Activated T-cell treated with anti-CD3 and anti-CD28 coated beads, Interleukin-2, amount 50 U/mL, for 72 hours (primary cell): ENCODE data around the gene LINS1. TPM values are rescaled to one million over a fixed set of nuclear protein-coding genes. Genes with fewer than 3 reads are reported as not detected.
A peak's percentile ranks its signal among the peaks of the same experiment; 100 is the strongest.
"Not testable (repeated sequence)": the region's sequence is repeated elsewhere in the genome, so short reads cannot be mapped to it uniquely, and the experiment has no call there.

Experiments
- ATAC-seq, 2 donors: fragments of 150-1000 bp; cut with Tn5 transposase; replicated peaks in 1 of 2; 2 replicates each; pipeline ENCODE4 v1.10.0; 2021; ENCODE audit warnings: moderate library complexity in 2 of 2, mild to moderate bottlenecking in 1 of 2
- DNase-seq, 2 donors: peaks; one replicate each; pipeline ENCODE4 v3.0.0; 2021 to 2022; ENCODE audit warnings: mixed read lengths in 1 of 2
- H3K27ac Mint-ChIP-seq: one replicate; pipeline ENCODE4 v1.8.0; 2022; ENCODE audit warnings: mild to moderate bottlenecking, moderate library complexity, mixed read lengths
- H3K27me3 Mint-ChIP-seq: one replicate; pipeline ENCODE4 v1.8.0; 2022; ENCODE audit warnings: low read depth, mixed read lengths
- H3K36me3 Mint-ChIP-seq, 2 donors: one replicate each; pipeline ENCODE4 v1.8.0; 2022; ENCODE audit warnings: mixed read lengths in 2 of 2, mild to moderate bottlenecking in 1 of 2; ENCODE audit not compliant: insufficient read depth in 2 of 2
- H3K4me1 Mint-ChIP-seq: one replicate; pipeline ENCODE4 v1.8.0; 2022; ENCODE audit warnings: low read depth, mixed read lengths
- H3K4me3 Mint-ChIP-seq, 2 donors: one replicate each; pipeline ENCODE4 v1.8.0; 2022; ENCODE audit warnings: mild to moderate bottlenecking in 2 of 2, mixed read lengths in 2 of 2, moderate library complexity in 2 of 2
- H3K9me3 Mint-ChIP-seq, 2 donors: one replicate each; pipeline ENCODE4 v1.8.0; 2022; ENCODE audit warnings: mixed read lengths in 2 of 2
- total RNA-seq, 2 donors: library from RNA; stranded (reverse); gene quantifications; one replicate each; pipeline ENCODE4 v1.2.3, GENCODE V29; 2022

LINS1 gene
- total RNA-seq, 2 donors from 2014 or later: 41.6 to 51.2 TPM

DNA sequence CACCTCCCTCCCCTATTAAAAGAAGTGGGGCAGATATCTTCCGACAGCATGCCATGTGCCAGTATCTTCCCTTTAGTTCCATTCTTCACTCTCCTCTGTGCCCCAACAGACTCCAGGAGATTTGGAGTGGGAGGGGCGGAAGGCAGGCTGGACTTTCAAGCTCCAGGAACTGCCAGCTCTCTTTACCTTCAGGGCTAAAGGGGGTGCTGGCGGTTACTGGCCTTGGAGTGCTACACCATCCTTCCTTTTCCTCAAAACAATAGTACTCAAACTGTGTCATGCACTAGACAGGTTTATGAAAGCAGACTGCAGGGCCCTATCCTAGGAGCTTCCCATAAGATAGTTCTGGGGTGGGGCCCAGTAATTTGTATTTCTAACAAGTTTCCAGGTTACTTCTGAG, 6.0 kb downstream of the LINS1 start:
- Mint-ChIP-seq H3K36me3 (peaks cover 10 to 18% of the 10 kb centered on the region in 2 donors), H3K27ac (peak overlapping the region; percentile 99), H3K4me1 (peaks cover 55% of the 10 kb centered on the region), H3K4me3 (no peak overlapping the region), H3K9me3 (peaks cover 0 to 2% of the 10 kb centered on the region in 2 donors), H3K27me3 (no peaks in the 10 kb centered on the region)
- DNase-seq (no peak), ATAC-seq (peak in 1 of 2 donors; percentile 4)

- no peak for DNase-seq
- no peak for ATAC-seq
- Mint-ChIP-seq H3K27ac (peak overlapping the region; percentile 74), H3K4me3 (peak overlapping the region; percentile 43 to 49), H3K36me3 (peaks cover 18 to 36% of the 10 kb centered on the region in 2 donors), H3K9me3 (peaks cover 0 to 6% of the 10 kb centered on the region in 2 donors), H3K27me3 (no peaks in the 10 kb centered on the region), H3K4me1 (peaks cover 66% of the 10 kb centered on the region)
Observed at GRCh38 chr15:100593431-100593830, 8.6 kb downstream of the LINS1 start.

- peak overlapping the region; percentile 13 to 64 for H3K4me3 Mint-ChIP-seq
- DNase-seq (no peak), ATAC-seq (no peak)
- peak overlapping the region; percentile 74 for H3K27ac Mint-ChIP-seq
- peaks cover 3 to 6% of the 10 kb centered on the region in 2 donors for H3K9me3 Mint-ChIP-seq
- peaks cover 20 to 41% of the 10 kb centered on the region in 2 donors for H3K36me3 Mint-ChIP-seq
- H3K27me3 Mint-ChIP-seq: no peaks in the 10 kb centered on the region
- peaks cover 66% of the 10 kb centered on the region for H3K4me1 Mint-ChIP-seq
Observed at GRCh38 chr15:100592898-100593297, 9.1 kb downstream of the LINS1 start.

DNA sequence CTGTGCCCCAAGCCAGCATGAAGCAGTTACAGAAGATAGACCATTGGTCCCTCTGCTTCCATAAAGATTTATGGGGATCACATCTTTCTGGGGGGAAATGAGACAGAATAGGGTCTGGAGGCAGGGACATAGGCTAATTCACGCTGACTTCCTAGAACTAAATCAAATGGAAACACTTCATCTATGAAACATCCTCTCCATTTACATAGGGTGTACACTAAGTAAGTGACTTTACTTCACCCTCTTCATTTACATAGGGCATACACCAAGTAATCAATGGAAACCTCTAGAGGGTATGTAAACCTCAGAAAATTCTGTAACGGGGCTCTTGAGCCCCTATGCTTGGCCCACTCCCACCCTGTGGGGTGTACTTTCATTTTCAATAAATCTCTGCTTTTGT, 10.1 kb downstream of the LINS1 start:
- no peaks in the 10 kb centered on the region for H3K27me3 Mint-ChIP-seq
- DNase-seq (no peak), ATAC-seq (peak; percentile 33)
- peaks cover 74% of the 10 kb centered on the region for H3K4me1 Mint-ChIP-seq
- peaks cover 23 to 48% of the 10 kb centered on the region in 2 donors for H3K36me3 Mint-ChIP-seq
- peaks cover 5 to 8% of the 10 kb centered on the region in 2 donors for H3K9me3 Mint-ChIP-seq
- peak overlapping the region; percentile 13 to 33 for H3K4me3 Mint-ChIP-seq
- H3K27ac Mint-ChIP-seq: peak overlapping the region; percentile 47

GRCh38 chr15:100591163-100591562, 10.8 kb downstream of the LINS1 start:
- Mint-ChIP-seq H3K4me1 (peaks cover 75% of the 10 kb centered on the region), H3K27ac (peak overlapping the region; percentile 47), H3K36me3 (peaks cover 24 to 55% of the 10 kb centered on the region in 2 donors), H3K4me3 (peak overlapping the region; percentile 13 to 33)
- peak; percentile 58 to 68 for ATAC-seq
- not testable (repeated sequence) for DNase-seq, H3K9me3 Mint-ChIP-seq, H3K27me3 Mint-ChIP-seq

DNA sequence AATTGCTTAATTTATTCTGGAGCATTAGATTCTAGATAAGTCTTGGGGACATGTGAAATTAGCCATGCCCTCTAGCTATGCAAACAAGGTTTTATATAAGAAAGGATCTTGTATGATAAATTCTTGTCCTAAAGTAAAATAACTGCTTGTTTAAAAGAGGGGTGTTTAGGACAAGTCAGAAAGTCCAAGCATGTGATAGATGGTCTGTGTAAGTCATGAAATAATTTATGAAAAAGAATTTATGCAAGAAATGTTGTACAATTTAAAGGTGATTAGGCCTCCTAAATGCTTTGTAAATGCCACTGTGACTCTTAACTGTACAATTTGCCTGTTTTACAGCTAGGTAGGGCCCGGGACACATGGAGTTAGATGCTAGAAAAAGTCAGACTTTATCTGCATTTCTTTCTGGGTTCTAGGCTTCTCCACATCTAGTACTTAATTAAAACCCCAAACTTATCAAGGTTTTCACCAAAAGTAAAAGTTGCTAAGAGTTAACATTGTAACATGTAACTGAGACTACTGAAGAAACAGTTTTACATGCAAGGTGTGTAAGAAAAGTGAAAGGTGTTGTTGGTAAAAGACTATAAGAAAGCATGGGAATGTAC, 13.2 kb downstream of the LINS1 start:
- peaks cover 28 to 57% of the 10 kb centered on the region in 2 donors for H3K36me3 Mint-ChIP-seq
- no peak for ATAC-seq
- DNase-seq: no peak

GRCh38 chr15:100580414-100580813, 21.6 kb downstream of the LINS1 start:
- DNase-seq (no peak), ATAC-seq (peak in 1 of 2 donors; percentile 45)
- peaks cover 7 to 16% of the 10 kb centered on the region in 2 donors for H3K9me3 Mint-ChIP-seq
- H3K27ac Mint-ChIP-seq: peak overlapping the region; percentile 84
- H3K27me3 Mint-ChIP-seq: no peaks in the 10 kb centered on the region
- peak overlapping the region; percentile 4 to 68 for H3K4me3 Mint-ChIP-seq
- peaks cover 22 to 34% of the 10 kb centered on the region in 2 donors for H3K36me3 Mint-ChIP-seq
- peaks cover 62% of the 10 kb centered on the region for H3K4me1 Mint-ChIP-seq

More for the DNA sequence above, 13.2 kb downstream of the LINS1 start:
- H3K4me1 Mint-ChIP-seq: peaks cover 69% of the 10 kb centered on the region
- H3K4me3 Mint-ChIP-seq: no peak overlapping the region
- peaks cover 5 to 8% of the 10 kb centered on the region in 2 donors for H3K9me3 Mint-ChIP-seq
- no peak overlapping the region for H3K27ac Mint-ChIP-seq
- no peaks in the 10 kb centered on the region for H3K27me3 Mint-ChIP-seq

DNA sequence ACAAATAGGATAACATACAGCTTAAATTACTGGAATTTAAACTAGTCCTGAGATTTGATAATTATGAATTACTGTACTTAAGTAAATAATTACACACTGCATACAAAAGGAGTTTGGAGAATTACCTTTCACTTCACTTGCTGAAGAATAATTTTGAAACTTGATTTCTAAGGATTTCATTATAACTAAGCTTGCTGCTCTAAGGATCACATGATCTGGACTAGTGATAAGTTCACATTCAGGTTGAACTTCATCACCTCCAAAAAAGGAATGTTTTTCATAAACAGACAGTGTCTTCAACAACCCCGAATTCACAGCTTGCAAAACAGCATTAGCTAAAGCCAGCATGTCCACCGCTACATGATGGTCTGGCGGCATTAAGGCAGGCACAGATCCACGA, 28.5 kb downstream of the LINS1 start:
- Mint-ChIP-seq H3K4me1 (peaks cover 66% of the 10 kb centered on the region), H3K4me3 (no peak overlapping the region), H3K9me3 (peaks cover 0 to 2% of the 10 kb centered on the region in 2 donors), H3K36me3 (peaks cover 6 to 42% of the 10 kb centered on the region in 2 donors), H3K27me3 (no peaks in the 10 kb centered on the region), H3K27ac (peak overlapping the region; percentile 94)
- DNase-seq (no peak), ATAC-seq (peak; percentile 58 to 60)

GRCh38 chr15:100572362-100572983, 29.5 kb downstream of the LINS1 start:
- Mint-ChIP-seq H3K4me3 (peak overlapping the region in 1 of 2 donors; percentile 51), H3K4me1 (peaks cover 64% of the 10 kb centered on the region), H3K36me3 (peaks cover 6 to 42% of the 10 kb centered on the region in 2 donors), H3K27ac (peak overlapping the region; percentile 95), H3K9me3 (no peaks in the 10 kb centered on the region), H3K27me3 (no peaks in the 10 kb centered on the region)
- DNase-seq (no peak), ATAC-seq (no peak)

DNA sequence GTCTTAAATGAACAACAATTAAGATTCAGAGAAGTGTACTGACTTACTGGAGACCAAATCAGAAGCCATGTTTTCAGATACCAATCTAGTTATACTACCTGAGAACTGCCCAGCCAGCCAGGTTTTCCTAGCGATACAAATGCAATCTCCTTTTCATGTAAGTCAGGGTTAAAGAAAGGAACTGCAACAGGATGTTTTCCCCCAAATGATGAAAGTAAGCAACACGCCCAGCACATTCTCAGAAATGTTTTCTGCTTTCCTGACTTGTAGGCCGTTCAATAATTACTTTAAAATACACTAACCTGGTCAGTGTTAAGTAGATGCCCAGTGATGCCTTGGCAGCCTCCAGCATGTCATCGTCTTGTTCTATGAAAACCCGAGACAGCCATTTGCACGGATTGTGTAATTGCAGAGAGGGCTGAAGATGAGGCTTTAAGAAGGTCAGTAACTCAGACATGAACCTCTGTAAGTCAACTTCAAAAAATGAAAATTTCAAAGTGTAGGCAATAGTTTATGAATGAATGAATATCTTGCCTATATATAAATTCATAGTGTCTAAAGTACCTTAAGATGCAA, 30.3 kb downstream of the LINS1 start:
- Mint-ChIP-seq H3K4me3 (peak overlapping the region in 1 of 2 donors; percentile 51), H3K9me3 (no peaks in the 10 kb centered on the region), H3K36me3 (peaks cover 4 to 38% of the 10 kb centered on the region in 2 donors), H3K27me3 (no peaks in the 10 kb centered on the region), H3K27ac (peak overlapping the region; percentile 95), H3K4me1 (peaks cover 56% of the 10 kb centered on the region)
- DNase-seq (no peak), ATAC-seq (no peak)

DNA sequence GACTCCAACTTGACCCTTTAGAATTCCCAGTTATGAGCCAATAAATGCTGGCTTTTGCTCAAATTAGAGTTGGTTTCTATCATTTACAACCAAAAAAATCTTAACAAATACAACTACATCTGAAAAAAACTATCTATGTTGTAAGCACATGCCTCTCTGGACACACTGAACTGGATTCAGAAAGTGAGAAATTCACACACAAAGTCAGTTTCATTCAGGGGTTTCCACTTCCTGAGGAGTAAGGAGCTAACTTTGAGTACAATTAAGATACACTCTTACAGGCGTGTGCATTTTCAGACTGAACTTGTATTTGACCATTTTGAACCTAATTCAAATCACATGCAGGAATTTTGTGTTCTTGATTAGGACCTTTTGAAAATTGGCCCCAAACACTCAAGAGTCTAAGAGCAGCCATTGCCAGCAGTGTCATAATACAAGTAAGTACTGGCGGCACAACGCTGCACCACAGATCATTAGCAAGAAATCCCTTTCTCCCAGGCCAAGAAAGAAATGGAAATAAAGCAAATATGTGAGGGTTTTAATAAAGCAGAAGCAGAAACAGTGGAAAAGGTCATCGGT, 31.2 kb downstream of the LINS1 start:
- ATAC-seq: no peak
- Mint-ChIP-seq H3K36me3 (peaks cover 4 to 31% of the 10 kb centered on the region in 2 donors), H3K27me3 (no peaks in the 10 kb centered on the region)

DNA sequence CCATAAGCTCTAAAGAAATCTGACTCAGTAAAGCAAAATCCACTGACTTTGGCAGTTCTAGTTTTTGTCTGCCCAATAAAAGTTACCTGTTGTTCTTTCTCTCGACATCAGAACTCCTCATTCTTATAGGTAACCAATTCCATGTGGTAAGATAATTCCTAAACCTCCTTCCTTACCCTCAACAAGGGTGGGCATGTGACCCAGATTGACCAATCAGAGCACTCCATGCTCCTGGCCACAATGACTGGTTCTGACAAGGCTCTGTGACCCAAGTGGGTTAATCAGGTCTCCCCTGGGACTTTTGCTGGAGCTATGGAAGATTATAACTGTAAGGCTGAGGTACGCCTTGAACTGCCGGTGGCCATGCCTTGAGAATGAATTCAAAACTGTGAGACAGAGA, 31.7 kb downstream of the LINS1 start:
- Mint-ChIP-seq H3K27ac (peak overlapping the region; percentile 93), H3K27me3 (no peaks in the 10 kb centered on the region), H3K9me3 (no peaks in the 10 kb centered on the region), H3K36me3 (peaks cover 1 to 29% of the 10 kb centered on the region in 2 donors), H3K4me3 (no peak overlapping the region), H3K4me1 (peaks cover 44% of the 10 kb centered on the region)
- ATAC-seq (no peak), DNase-seq (no peak)

More for the DNA sequence above, 31.2 kb downstream of the LINS1 start:
- H3K4me3 Mint-ChIP-seq: peak overlapping the region; percentile 48 to 51
- H3K4me1 Mint-ChIP-seq: peaks cover 48% of the 10 kb centered on the region
- DNase-seq: no peak
- H3K27ac Mint-ChIP-seq: peak overlapping the region; percentile 93
- no peaks in the 10 kb centered on the region for H3K9me3 Mint-ChIP-seq

GRCh38 chr15:100569391-100569790, 32.6 kb downstream of the LINS1 start:
- Mint-ChIP-seq H3K4me1 (peaks cover 36% of the 10 kb centered on the region), H3K4me3 (no peak overlapping the region), H3K27me3 (no peaks in the 10 kb centered on the region), H3K36me3 (peaks cover 4 to 30% of the 10 kb centered on the region in 2 donors), H3K9me3 (no peaks in the 10 kb centered on the region), H3K27ac (peak overlapping the region; percentile 39)
- ATAC-seq: no peak
- no peak for DNase-seq
